Mesothelial cell of epicardium (in vitro differentiated cells): ENCODE measurements around the gene IFNAR1. TPM values are rescaled to one million over a fixed set of nuclear protein-coding genes. Genes with fewer than 3 reads are reported as not detected.
A peak's percentile ranks its signal among the peaks of the same experiment; 100 is the strongest.

Source experiments
- DNase-seq, 2 experiments: peaks; one replicate each; pipeline ENCODE4 v3.0.0; 2021; ENCODE audit warnings: low spot score in 2 of 2; ENCODE audit not compliant: unreplicated experiment in 2 of 2
- H3K27ac Mint-ChIP-seq: 2 replicates; pipeline ENCODE4 v1.8.0; 2021; ENCODE audit warnings: mixed read lengths
- H3K27me3 Mint-ChIP-seq: 2 replicates; pipeline ENCODE4 v1.8.0; 2021; ENCODE audit warnings: low read depth, mixed read lengths
- H3K36me3 Mint-ChIP-seq: 2 replicates; pipeline ENCODE4 v1.8.0; 2021; ENCODE audit warnings: mixed read lengths
- H3K4me1 Mint-ChIP-seq: 2 replicates; pipeline ENCODE4 v1.8.0; 2021; ENCODE audit warnings: mixed read lengths
- H3K4me3 Mint-ChIP-seq: 2 replicates; pipeline ENCODE4 v1.8.0; 2021; ENCODE audit warnings: mild to moderate bottlenecking, moderate library complexity, mixed read lengths
- H3K9me3 Mint-ChIP-seq: 2 replicates; pipeline ENCODE4 v1.8.0; 2021; ENCODE audit warnings: mixed read lengths
- CTCF ChIP-seq: fragments of 200-600 bp; sonication (generic); IDR thresholded peaks from one replicate; pipeline ENCODE4 v1.5.0; 2021; ENCODE audit warnings: antibody characterized with exemption; ENCODE audit not compliant: unreplicated experiment
- total RNA-seq: library from RNA; stranded (reverse); gene quantifications from 3 replicates; pipeline ENCODE4 v1.2.1, GENCODE V29; 2021

The IFNAR1 gene
- total RNA-seq, 1 donor from 2014 or later = 27.0 TPM

DNA sequence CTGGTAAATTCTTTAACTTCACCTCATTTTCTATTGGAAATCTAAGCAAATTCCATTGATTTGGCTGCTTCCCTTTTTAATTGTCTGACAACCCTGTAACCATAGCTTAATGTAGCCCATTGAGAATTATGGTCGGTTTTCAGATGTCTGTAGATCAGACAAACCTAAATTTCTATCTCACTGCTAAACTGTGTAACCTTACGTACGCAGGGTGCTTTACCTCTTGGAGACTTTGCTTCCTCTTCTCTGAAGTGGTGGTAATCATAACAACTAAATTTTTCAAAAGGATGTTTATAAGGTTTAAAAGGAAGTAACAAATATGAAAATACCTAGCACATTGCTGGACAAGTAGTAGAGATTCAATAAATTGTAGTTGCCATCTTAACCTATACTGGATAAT lies 25.9 kb downstream of the IFNAR1 start:
- Mint-ChIP-seq H3K4me1 (no peaks in the 10 kb centered on the region), H3K9me3 (no peaks in the 10 kb centered on the region), H3K27ac (no peak overlapping the region), H3K36me3 (peaks cover 47% of the 10 kb centered on the region), H3K4me3 (no peak overlapping the region), H3K27me3 (no peaks in the 10 kb centered on the region)
- no peak for DNase-seq
- TF ChIP-seq CTCF = no peak

- H3K4me3 Mint-ChIP-seq = no peak overlapping the region
- H3K9me3 Mint-ChIP-seq = no peaks in the 10 kb centered on the region
- H3K36me3 Mint-ChIP-seq = peaks cover 33% of the 10 kb centered on the region
- no peaks in the 10 kb centered on the region for H3K4me1 Mint-ChIP-seq
- no peaks in the 10 kb centered on the region for H3K27me3 Mint-ChIP-seq
- TF ChIP-seq CTCF = no peak
- no peak for DNase-seq
- H3K27ac Mint-ChIP-seq = no peak overlapping the region
Observed at GRCh38 chr21:33355355-33355754, 30.6 kb downstream of the IFNAR1 start.

GRCh38 chr21:33355996-33356395 lies 31.2 kb downstream of the IFNAR1 start:
- no peak for TF ChIP-seq CTCF
- Mint-ChIP-seq H3K4me1 (peaks cover 5% of the 10 kb centered on the region), H3K36me3 (peaks cover 27% of the 10 kb centered on the region), H3K9me3 (no peaks in the 10 kb centered on the region), H3K4me3 (no peak overlapping the region), H3K27ac (no peak overlapping the region), H3K27me3 (no peaks in the 10 kb centered on the region)
- DNase-seq = no peak

DNA sequence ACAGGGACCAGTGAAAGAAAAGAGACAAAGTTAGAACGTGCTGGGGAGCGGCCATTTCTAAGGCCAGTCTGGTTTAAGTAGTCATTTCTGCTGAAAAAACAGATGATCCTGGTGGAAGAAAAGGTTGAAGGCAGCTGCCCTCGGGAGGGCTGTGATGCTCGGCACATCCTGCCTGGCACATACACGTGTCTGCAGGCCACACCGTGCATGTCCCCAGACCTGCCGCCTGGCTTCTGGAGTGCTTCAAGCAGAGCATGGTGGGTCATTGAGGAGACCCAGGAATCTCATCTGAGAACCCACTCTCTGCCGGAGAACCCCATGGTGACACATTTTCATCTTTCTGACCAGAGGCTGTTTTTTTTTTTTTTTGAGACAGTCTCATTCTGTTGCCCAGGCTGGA lies 32.4 kb downstream of the IFNAR1 start:
- Mint-ChIP-seq H3K4me1 (peaks cover 14% of the 10 kb centered on the region), H3K27me3 (no peaks in the 10 kb centered on the region), H3K4me3 (no peak overlapping the region), H3K9me3 (no peaks in the 10 kb centered on the region), H3K36me3 (peaks cover 22% of the 10 kb centered on the region), H3K27ac (peak overlapping the region; percentile 7)
- DNase-seq = no peak
- no peak for TF ChIP-seq CTCF

GRCh38 chr21:33359446-33359845 lies 34.7 kb downstream of the IFNAR1 start:
- Mint-ChIP-seq H3K36me3 (peaks cover 18% of the 10 kb centered on the region), H3K27me3 (no peaks in the 10 kb centered on the region), H3K27ac (no peak overlapping the region), H3K9me3 (no peaks in the 10 kb centered on the region), H3K4me1 (peaks cover 14% of the 10 kb centered on the region), H3K4me3 (no peak overlapping the region)
- TF ChIP-seq CTCF = no peak
- DNase-seq = no peak

GRCh38 chr21:33360281-33360680 lies 35.5 kb downstream of the IFNAR1 start:
- Mint-ChIP-seq H3K27ac (peak overlapping the region; percentile 16), H3K4me1 (peaks cover 14% of the 10 kb centered on the region), H3K36me3 (peaks cover 14% of the 10 kb centered on the region)

More at GRCh38 chr21:33360281-33360680, 35.5 kb downstream of the IFNAR1 start:
- DNase-seq = no peak
- Mint-ChIP-seq H3K27me3 (no peaks in the 10 kb centered on the region), H3K9me3 (no peaks in the 10 kb centered on the region), H3K4me3 (no peak overlapping the region)
- TF ChIP-seq CTCF = no peak
